Esophagus squamous epithelium (tissue), 5 donors: Measurements from ENCODE around the gene GCA. TPM values are rescaled to one million over a fixed set of nuclear protein-coding genes. Genes with fewer than 3 reads are reported as not detected.

ENCODE experiments used
- DNase-seq: peaks from one replicate; lab custom pipeline; 2025; lab: John Stamatoyannopoulos, UW
- H3K27ac ChIP-seq, 4 donors: fragments of 200-600 bp; sonication (generic); one replicate each; pipeline ENCODE4 v1.5.1; 2016 to 2019; ENCODE audit warnings: mild to moderate bottlenecking in 1 of 4
- H3K27me3 ChIP-seq, 4 donors: fragments of 200-600 bp; sonication (generic); 1 replicate in 3 of 4; 2 replicates in 1 of 4; pipeline versions ENCODE4 v1.5.1 to v1.6.0; 2017 to 2021; ENCODE audit warnings: antibody characterized with exemption in 1 of 4
- H3K36me3 ChIP-seq, 3 donors: fragments of 200-600 bp; sonication (generic); one replicate each; pipeline ENCODE4 v1.5.1; 2016 to 2019
- H3K4me1 ChIP-seq, 3 donors: fragments of 200-600 bp; sonication (generic); one replicate each; pipeline ENCODE4 v1.5.1; 2017 to 2019
- H3K4me3 ChIP-seq, 4 donors: fragments of 200-600 bp; sonication (generic); 1 replicate in 3 of 4; 2 replicates in 1 of 4; pipeline ENCODE4 v1.5.1; 2016 to 2019; ENCODE audit warnings: mild to moderate bottlenecking in 2 of 4, moderate library complexity in 1 of 4
- H3K9me3 ChIP-seq, 3 donors: fragments of 200-600 bp; sonication (generic); one replicate each; pipeline ENCODE4 v1.5.1; 2016 to 2019
- CTCF ChIP-seq, 6 experiments: fragments of 450-650 bp in 4 of 6; fragments of 200-600 bp in 2 of 6; sonication (generic) in 2 of 6; IDR thresholded peaks; one replicate each; pipeline ENCODE4 v1.5.1; 2016 to 2019; ENCODE audit warnings: antibody characterized with exemption in 6 of 6, mild to moderate bottlenecking in 4 of 6, moderate library complexity in 4 of 6
- POLR2A ChIP-seq, 4 donors: fragments of 450-650 bp; IDR thresholded peaks; one replicate each; pipeline ENCODE4 v1.6.1; 2017; ENCODE audit warnings: antibody characterized with exemption in 4 of 4, mild to moderate bottlenecking in 4 of 4, moderate library complexity in 3 of 4
- WGBS, 2 donors: methylation state at CpG; one replicate each; pipeline ENCODE4 v1.1.5; 2018; 5-methylcytosine and 5-hydroxymethylcytosine counted together
- intact Hi-C: fragments of 100-400 bp; cut with DNase I; formaldehyde crosslinking; loops from one replicate; pipeline ENCODE4 v1.15.0; 2022
- total RNA-seq, 4 donors: library from RNA; depleted of rRNA; stranded (reverse); fragments of >200 nt; gene quantifications; one replicate each; pipeline ENCODE4 v1.1.0, GENCODE V29; 2016
- donor health status: DM: yes; HTN: yes; CAD: no.

GCA gene
- total RNA-seq, 4 donors from 2014 or later = 5.5 to 19.3 (median 13.0) TPM

- H3K9me3 ChIP-seq = no peaks in the 10 kb centered on the region
- H3K27ac ChIP-seq = no peak overlapping the region
- 92 to 93% methylated on average over 7 to 13 of the region's 15 CpGs for WGBS, 2 donors
- intact Hi-C loops = no loop called here
- TF ChIP-seq POLR2A (IDR thresholded peaks at IDR 0.05) (no peak), CTCF (IDR thresholded peaks at IDR 0.05) (no peak)
- H3K36me3 ChIP-seq = no peaks in the 10 kb centered on the region
- DNase-seq = no peak
- H3K27me3 ChIP-seq = no peaks in the 10 kb centered on the region
- H3K4me3 ChIP-seq = no peak overlapping the region
- no peaks in the 10 kb centered on the region for H3K4me1 ChIP-seq
Measured at GRCh38 chr2:162327806-162328205, 16.1 kb upstream of the GCA start.

- Histone ChIP-seq H3K4me3 (no peak overlapping the region), H3K27me3 (no peaks in the 10 kb centered on the region), H3K27ac (no peak overlapping the region), H3K4me1 (no peaks in the 10 kb centered on the region), H3K9me3 (no peaks in the 10 kb centered on the region), H3K36me3 (no peaks in the 10 kb centered on the region)
- TF ChIP-seq CTCF (IDR thresholded peaks at IDR 0.05) (no peak), POLR2A (IDR thresholded peaks at IDR 0.05) (no peak)
- no peak for DNase-seq
- 85 to 91% methylated on average over 11 to 12 of the region's 12 CpGs for WGBS, 2 donors
- intact Hi-C loops = no loop called here
Measured at GRCh38 chr2:162328424-162329157, 15.3 kb upstream of the GCA start.

GRCh38 chr2:162330881-162331280, 13.1 kb upstream of the GCA start:
- intact Hi-C loops = no loop called here
- 72 to 79% methylated on average over 1 of the region's 1 CpG for WGBS, 2 donors
- H3K27me3 ChIP-seq = no peaks in the 10 kb centered on the region
- H3K4me3 ChIP-seq = no peak overlapping the region
- H3K36me3 ChIP-seq = no peaks in the 10 kb centered on the region
- no peaks in the 10 kb centered on the region for H3K9me3 ChIP-seq
- no peaks in the 10 kb centered on the region for H3K4me1 ChIP-seq
- no peak overlapping the region for H3K27ac ChIP-seq
- no peak for DNase-seq
- TF ChIP-seq CTCF (IDR thresholded peaks at IDR 0.05) (no peak), POLR2A (IDR thresholded peaks at IDR 0.05) (no peak)

- no peak overlapping the region for H3K4me3 ChIP-seq
- no peak for DNase-seq
- WGBS, 2 donors = 37 to 41% methylated on average over 3 of the region's 3 CpGs
- H3K27ac ChIP-seq = no peak overlapping the region
- no peaks in the 10 kb centered on the region for H3K4me1 ChIP-seq
- no peaks in the 10 kb centered on the region for H3K36me3 ChIP-seq
- TF ChIP-seq POLR2A (IDR thresholded peaks at IDR 0.05) = no peak
- peak in 4 of 6 experiments; percentile 21 to 46 (median 36) for TF ChIP-seq CTCF (IDR thresholded peaks at IDR 0.05)
- intact Hi-C loops = no loop called here
- H3K9me3 ChIP-seq = no peaks in the 10 kb centered on the region
- no peaks in the 10 kb centered on the region for H3K27me3 ChIP-seq
Measured at GRCh38 chr2:162333968-162334367, 10.0 kb upstream of the GCA start.

GRCh38 chr2:162337868-162338267, 6.1 kb upstream of the GCA start:
- DNase-seq = no peak
- TF ChIP-seq CTCF (IDR thresholded peaks at IDR 0.05) (no peak), POLR2A (IDR thresholded peaks at IDR 0.05) (no peak)
- intact Hi-C loops = no loop called here
- no peak overlapping the region for H3K4me3 ChIP-seq
- H3K27me3 ChIP-seq = no peaks in the 10 kb centered on the region
- WGBS, 2 donors = 80% methylated on average over 2 of the region's 2 CpGs
- H3K36me3 ChIP-seq = no peaks in the 10 kb centered on the region
- H3K4me1 ChIP-seq = no peaks in the 10 kb centered on the region
- H3K27ac ChIP-seq = no peak overlapping the region
- H3K9me3 ChIP-seq = no peaks in the 10 kb centered on the region
